Fibroblast of the aortic adventitia (primary cell): Measurements from ENCODE around the gene NFYC. TPM values are rescaled to one million over a fixed set of nuclear protein-coding genes. Genes with fewer than 3 reads are reported as not detected.
A peak's percentile ranks its signal among the peaks of the same experiment; 100 is the strongest.

Experiments used
- DNase-seq: peaks from one replicate; pipeline ENCODE4 v3.0.0-alpha.2; 2010; ENCODE audit warnings: low read depth
- H3K4me3 ChIP-seq: 2 replicates; pipeline ENCODE4 v1.5.1; 2011; ENCODE audit warnings: low read depth, mild to moderate bottlenecking, control low read depth, low read length, moderate library complexity
- total RNA-seq: library from RNA; depleted of rRNA; stranded (reverse); fragments of >200 nt; gene quantifications from 2 replicates; pipeline ENCODE4 v1.2.3, GENCODE V29; 2012; ENCODE audit warnings: low replicate concordance
- TF ChIP-seq, protein P1 (sequence below): IDR thresholded peaks from 2 replicates; pipeline ENCODE4 v1.5.1; 2011; ENCODE audit warnings: mild to moderate bottlenecking, low read length, control low read depth, inconsistent platforms; ENCODE audit not compliant: insufficient read depth

NFYC gene
- total RNA-seq, 1 donor, result 23.1 TPM

DNA sequence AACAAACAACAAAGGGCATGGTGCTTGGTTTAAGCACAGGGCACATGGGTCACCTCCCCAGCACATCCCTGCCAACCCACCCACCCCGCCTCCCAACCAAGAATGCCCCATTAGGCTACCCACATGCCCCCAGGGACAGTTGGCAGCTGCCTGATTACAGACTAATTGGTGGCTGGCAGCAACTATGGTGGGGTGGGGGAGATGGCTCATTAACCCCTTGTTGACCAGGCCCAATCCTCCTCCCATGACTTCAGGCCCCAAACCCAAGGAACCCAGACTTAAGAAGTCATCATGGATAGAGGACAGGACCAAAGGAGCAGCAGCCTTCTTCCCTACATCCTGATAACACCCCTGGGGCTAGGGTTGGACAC, 27.4 kb upstream of the NFYC start:
- DNase-seq, result no peak
- TF ChIP-seq, protein P1, sequence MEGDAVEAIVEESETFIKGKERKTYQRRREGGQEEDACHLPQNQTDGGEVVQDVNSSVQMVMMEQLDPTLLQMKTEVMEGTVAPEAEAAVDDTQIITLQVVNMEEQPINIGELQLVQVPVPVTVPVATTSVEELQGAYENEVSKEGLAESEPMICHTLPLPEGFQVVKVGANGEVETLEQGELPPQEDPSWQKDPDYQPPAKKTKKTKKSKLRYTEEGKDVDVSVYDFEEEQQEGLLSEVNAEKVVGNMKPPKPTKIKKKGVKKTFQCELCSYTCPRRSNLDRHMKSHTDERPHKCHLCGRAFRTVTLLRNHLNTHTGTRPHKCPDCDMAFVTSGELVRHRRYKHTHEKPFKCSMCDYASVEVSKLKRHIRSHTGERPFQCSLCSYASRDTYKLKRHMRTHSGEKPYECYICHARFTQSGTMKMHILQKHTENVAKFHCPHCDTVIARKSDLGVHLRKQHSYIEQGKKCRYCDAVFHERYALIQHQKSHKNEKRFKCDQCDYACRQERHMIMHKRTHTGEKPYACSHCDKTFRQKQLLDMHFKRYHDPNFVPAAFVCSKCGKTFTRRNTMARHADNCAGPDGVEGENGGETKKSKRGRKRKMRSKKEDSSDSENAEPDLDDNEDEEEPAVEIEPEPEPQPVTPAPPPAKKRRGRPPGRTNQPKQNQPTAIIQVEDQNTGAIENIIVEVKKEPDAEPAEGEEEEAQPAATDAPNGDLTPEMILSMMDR, result no peak
- no peak overlapping the region for H3K4me3 ChIP-seq

DNA sequence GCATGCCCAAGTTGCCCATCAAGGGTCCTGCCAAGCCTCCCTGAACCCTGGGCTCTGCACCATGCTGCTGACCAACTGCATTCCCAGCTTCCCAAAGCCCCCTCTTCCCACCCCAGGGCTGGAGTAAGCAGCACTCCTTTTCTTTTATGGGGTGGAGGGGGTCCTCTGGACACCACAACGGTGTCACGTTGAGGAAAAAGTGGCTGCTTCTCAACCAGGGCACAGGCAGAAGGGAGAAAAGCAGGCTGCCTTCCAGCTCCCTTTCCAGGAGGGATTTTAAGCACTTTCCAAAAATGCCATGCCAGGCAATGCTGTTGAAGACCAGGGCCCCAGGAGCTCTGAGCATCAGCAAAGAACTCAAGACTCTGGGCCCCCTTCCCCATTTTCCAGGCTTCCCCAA, 26.7 kb upstream of the NFYC start:
- TF ChIP-seq, protein P1, result no peak
- no peak overlapping the region for H3K4me3 ChIP-seq
- no peak for DNase-seq

- peak; percentile 17 for DNase-seq
- TF ChIP-seq, protein P1, result no peak
- peak within 1 kb of the TSS; percentile 59 for H3K4me3 ChIP-seq
Measured at GRCh38 chr1:40665335-40666171, 26.0 kb upstream of the NFYC start, which contains the start of gene RIMS3. RIMS3 (minus strand) TSS chr1:40665682; CDS start chr1:40641925, 23,757 bp downstream.

DNA sequence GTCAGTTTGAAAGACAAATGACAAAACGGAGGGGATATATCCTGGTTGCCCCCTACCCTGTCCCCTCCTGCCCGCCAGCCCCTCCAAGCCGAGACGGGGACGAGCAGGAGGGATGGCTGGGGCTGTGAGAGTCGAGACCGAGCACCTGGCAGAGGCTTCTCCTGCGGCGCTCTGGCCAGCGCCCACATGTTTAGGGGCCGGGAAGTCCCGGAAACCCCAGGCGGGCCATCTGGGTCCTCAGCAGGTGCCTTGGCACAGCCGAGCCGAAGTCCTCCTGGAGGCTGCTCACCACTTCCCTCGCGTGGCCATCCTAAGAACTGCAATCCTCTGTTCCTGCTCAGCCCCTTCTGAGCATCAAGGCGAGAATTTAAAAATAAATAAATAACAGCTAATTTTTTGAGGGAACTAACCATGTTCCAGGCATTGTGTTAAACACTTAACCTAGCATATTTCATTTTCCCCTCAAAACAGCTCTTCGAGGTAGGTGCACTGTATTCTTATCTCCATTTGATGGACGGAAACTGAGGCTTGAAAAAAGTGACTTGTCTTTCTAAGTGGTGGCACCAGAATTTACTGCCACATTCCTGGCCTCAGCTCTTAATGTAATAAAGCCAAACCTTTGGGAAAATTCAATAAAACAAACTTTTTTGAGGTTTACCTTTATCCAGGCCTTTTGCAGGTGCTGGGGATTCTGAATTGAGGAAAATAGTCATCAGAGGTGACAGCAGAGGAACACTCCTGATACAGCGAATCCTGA, 22.6 kb upstream of the NFYC start:
- H3K4me3 ChIP-seq, result no peak overlapping the region
- peak; percentile 67 for DNase-seq

GRCh38 chr1:40673452-40673851, 18.1 kb upstream of the NFYC start:
- DNase-seq, result no peak
- TF ChIP-seq, protein P1, result no peak
- no peak overlapping the region for H3K4me3 ChIP-seq

More for the DNA sequence above, 22.6 kb upstream of the NFYC start:
- TF ChIP-seq, protein P1, result peak; percentile 96

- DNase-seq, result no peak
- no peak overlapping the region for H3K4me3 ChIP-seq
- TF ChIP-seq, protein P1, result no peak
Measured at GRCh38 chr1:40676501-40676900, 15.0 kb upstream of the NFYC start.
